Measurements from ENCODE around the gene LIMA1.

LIMA1 gene

DNA sequence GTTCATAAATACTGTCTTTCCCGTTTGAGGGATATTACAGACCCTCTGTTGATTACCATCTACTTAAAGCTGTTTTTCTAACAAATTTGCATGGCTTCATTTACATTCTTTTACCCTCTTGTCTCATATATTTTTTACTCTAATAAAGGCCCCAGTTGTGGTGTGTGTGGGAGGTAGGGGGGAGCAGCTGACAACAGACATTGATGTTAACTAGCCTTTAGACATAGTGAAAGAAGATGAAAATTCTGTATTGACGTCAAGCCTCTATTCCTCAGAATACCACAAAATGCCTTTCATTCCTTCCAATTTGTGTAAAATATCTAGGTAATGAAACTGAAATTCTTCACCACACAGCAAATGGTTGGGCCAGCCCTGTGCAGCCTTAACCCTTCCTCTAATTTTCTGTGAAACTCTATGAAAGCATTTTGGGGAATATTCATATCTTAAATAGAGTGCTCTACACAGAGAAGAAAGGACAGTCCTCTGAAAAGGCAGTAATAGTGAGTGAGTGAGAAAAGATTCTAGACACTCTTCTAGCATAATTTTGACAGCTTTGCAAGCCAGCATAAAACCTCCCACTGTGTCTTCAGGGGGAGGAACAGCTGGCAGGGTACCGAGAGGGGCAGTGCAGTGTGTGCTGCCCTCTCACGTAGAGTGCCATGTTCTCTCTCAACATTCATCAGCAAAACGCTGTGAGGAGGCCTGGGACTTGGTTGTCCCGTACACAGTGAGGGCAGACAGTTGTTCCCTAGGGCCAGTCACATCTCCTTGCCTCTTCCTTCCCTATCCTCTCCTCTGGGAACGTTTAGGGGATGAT, 96.0 kb downstream of the LIMA1 start:
- DNase-seq (ENCODE audit: insufficient read length, low spot score) (no peak), FAIRE-seq (no peak)

GRCh38 chr12:50186681-50187080, 96.6 kb downstream of the LIMA1 start:
- TF ChIP-seq CTCF (IDR thresholded peaks at IDR 0.05; ENCODE audit: insufficient read depth, missing control alignments) = no peak
- DNase-seq (ENCODE audit: insufficient read length, low spot score) (no peak), FAIRE-seq (no peak)

More for the DNA sequence above, 96.0 kb downstream of the LIMA1 start:
- no peak for TF ChIP-seq CTCF (IDR thresholded peaks at IDR 0.05; ENCODE audit: insufficient read depth, missing control alignments)

- no peak for FAIRE-seq
- TF ChIP-seq CTCF (IDR thresholded peaks at IDR 0.05; ENCODE audit: insufficient read depth, missing control alignments) = no peak
- DNase-seq (ENCODE audit: insufficient read length, low spot score) = no peak
Observed at GRCh38 chr12:50185970-50186663, 97.2 kb downstream of the LIMA1 start.

- no peak for TF ChIP-seq CTCF (IDR thresholded peaks at IDR 0.05; ENCODE audit: insufficient read depth, missing control alignments)
- FAIRE-seq (no peak), DNase-seq (ENCODE audit: insufficient read length, low spot score) (no peak)
Observed at GRCh38 chr12:50185301-50185895, 97.9 kb downstream of the LIMA1 start.

DNA sequence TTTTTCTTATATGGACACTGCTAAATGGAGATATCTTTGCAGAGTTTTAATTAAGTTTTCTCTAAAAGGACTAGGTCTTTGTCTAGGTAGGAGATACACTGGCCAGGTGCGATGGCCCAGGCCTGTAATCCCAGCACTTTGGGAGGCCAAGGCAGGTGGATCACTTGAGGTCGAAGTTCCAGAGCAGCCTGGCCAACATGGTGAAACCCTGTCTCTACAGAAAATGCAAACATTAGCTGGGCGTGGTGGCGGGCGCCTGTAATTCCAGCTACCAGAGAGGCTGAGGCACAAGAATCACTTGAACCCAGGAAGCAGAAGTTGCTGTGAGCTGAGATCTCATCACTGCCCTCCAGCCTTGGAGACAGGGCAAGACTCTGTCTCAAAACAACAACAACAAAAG, 99.1 kb downstream of the LIMA1 start:
- no peak for FAIRE-seq
- DNase-seq (ENCODE audit: insufficient read length, low spot score) = no peak
- no peak for TF ChIP-seq CTCF (IDR thresholded peaks at IDR 0.05; ENCODE audit: insufficient read depth, missing control alignments)

- TF ChIP-seq CTCF (IDR thresholded peaks at IDR 0.05; ENCODE audit: insufficient read depth, missing control alignments) = peak; percentile 48
- FAIRE-seq (no peak), DNase-seq (ENCODE audit: insufficient read length, low spot score) (no peak)
Observed at GRCh38 chr12:50182461-50182860, 100.9 kb downstream of the LIMA1 start.
